ENCODE measurements around the gene FAF1. TPM values are rescaled to one million over a fixed set of nuclear protein-coding genes. Genes with fewer than 3 reads are reported as not detected.

The FAF1 gene
- total RNA-seq, 6 experiments from 2014 or later = 24.1 to 32.4 (median 31.6) TPM

- intact Hi-C loops (cut with DNase I) = no loop called here
- Histone ChIP-seq H3K4me1 (peaks cover 2 to 14% (median 4%) of the 10 kb centered on the region in 4 donors), H3K4me3 (peak overlapping the region; percentile 74 to 78 (median 75)), H3K36me3 (no peaks in the 10 kb centered on the region), H3K9me3 (no peaks in the 10 kb centered on the region), H3K27ac (peak overlapping the region; percentile 95 to 96 (median 95)), H3K27me3 (no peaks in the 10 kb centered on the region)
- WGBS (ENCODE audit: insufficient coverage, low coverage, low lambda C conversion rate, missing lambda C conversion rate) = 0% methylated on average over 36 of the region's 70 CpGs
- DNase-seq (peak; percentile 95 to 96 (median 96)), ATAC-seq (peak; percentile 87 to 95 (median 90))
- peak; percentile 87 for TF ChIP-seq POLR2A (IDR thresholded peaks at IDR 0.05)
- TF ChIP-seq, protein P1, sequence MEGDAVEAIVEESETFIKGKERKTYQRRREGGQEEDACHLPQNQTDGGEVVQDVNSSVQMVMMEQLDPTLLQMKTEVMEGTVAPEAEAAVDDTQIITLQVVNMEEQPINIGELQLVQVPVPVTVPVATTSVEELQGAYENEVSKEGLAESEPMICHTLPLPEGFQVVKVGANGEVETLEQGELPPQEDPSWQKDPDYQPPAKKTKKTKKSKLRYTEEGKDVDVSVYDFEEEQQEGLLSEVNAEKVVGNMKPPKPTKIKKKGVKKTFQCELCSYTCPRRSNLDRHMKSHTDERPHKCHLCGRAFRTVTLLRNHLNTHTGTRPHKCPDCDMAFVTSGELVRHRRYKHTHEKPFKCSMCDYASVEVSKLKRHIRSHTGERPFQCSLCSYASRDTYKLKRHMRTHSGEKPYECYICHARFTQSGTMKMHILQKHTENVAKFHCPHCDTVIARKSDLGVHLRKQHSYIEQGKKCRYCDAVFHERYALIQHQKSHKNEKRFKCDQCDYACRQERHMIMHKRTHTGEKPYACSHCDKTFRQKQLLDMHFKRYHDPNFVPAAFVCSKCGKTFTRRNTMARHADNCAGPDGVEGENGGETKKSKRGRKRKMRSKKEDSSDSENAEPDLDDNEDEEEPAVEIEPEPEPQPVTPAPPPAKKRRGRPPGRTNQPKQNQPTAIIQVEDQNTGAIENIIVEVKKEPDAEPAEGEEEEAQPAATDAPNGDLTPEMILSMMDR (IDR thresholded peaks at IDR 0.05) = peak; percentile 33 to 47 (median 38)
These were observed 8.2 kb upstream of the FAF1 start for GRCh38 chr1:50968158-50968820.

- DNase-seq (no peak), ATAC-seq (no peak)
- TF ChIP-seq, protein P1 (IDR thresholded peaks at IDR 0.05) = no peak
- TF ChIP-seq POLR2A (IDR thresholded peaks at IDR 0.05) = no peak
- Histone ChIP-seq H3K36me3 (no peaks in the 10 kb centered on the region), H3K27ac (peak overlapping the region; percentile 95 to 96 (median 95)), H3K4me3 (peak overlapping the region; percentile 74 to 78 (median 75)), H3K4me1 (peaks cover 2 to 14% (median 4%) of the 10 kb centered on the region in 4 donors), H3K27me3 (no peaks in the 10 kb centered on the region), H3K9me3 (no peaks in the 10 kb centered on the region)
- intact Hi-C loops (cut with DNase I) = no loop called here
- WGBS (ENCODE audit: insufficient coverage, low coverage, low lambda C conversion rate, missing lambda C conversion rate) = 11% methylated on average over 17 of the region's 17 CpGs
These were observed 7.5 kb upstream of the FAF1 start for GRCh38 chr1:50967416-50968157.

- H3K27me3 ChIP-seq = no peaks in the 10 kb centered on the region
- H3K4me1 ChIP-seq = peaks cover 2 to 14% (median 4%) of the 10 kb centered on the region in 4 donors
- peak overlapping the region; percentile 95 to 96 (median 95) for H3K27ac ChIP-seq
- DNase-seq (no peak), ATAC-seq (no peak)
- H3K9me3 ChIP-seq = no peaks in the 10 kb centered on the region
- H3K4me3 ChIP-seq = peak overlapping the region in 1 of 3 donors; percentile 75
- TF ChIP-seq, protein P1 (IDR thresholded peaks at IDR 0.05) = no peak
- TF ChIP-seq POLR2A (IDR thresholded peaks at IDR 0.05) = no peak
- intact Hi-C loops (cut with DNase I) = no loop called here
- no peaks in the 10 kb centered on the region for H3K36me3 ChIP-seq
- WGBS (ENCODE audit: insufficient coverage, low coverage, low lambda C conversion rate, missing lambda C conversion rate) = 71% methylated on average over 3 of the region's 3 CpGs
These were observed 6.9 kb upstream of the FAF1 start for GRCh38 chr1:50966991-50967390.

- H3K4me1 ChIP-seq = peaks cover 0 to 8% (median 4%) of the 10 kb centered on the region in 4 donors
- no peak overlapping the region for H3K27ac ChIP-seq
- H3K4me3 ChIP-seq = no peak overlapping the region
- no peaks in the 10 kb centered on the region for H3K9me3 ChIP-seq
- H3K36me3 ChIP-seq = no peaks in the 10 kb centered on the region
- WGBS (ENCODE audit: insufficient coverage, low coverage, low lambda C conversion rate, missing lambda C conversion rate) = 98% methylated on average over 11 of the region's 11 CpGs
- no peaks in the 10 kb centered on the region for H3K27me3 ChIP-seq
- ATAC-seq = no peak
- DNase-seq = no peak
- intact Hi-C loops (cut with DNase I) = no loop called here
- TF ChIP-seq, protein P1 (IDR thresholded peaks at IDR 0.05) = no peak
- TF ChIP-seq POLR2A (IDR thresholded peaks at IDR 0.05) = no peak
These were observed 4.8 kb upstream of the FAF1 start for GRCh38 chr1:50964863-50965262.

All from right lobe of liver (tissue), 6 donors.